SH-SY5Y (cell line): ENCODE measurements around the gene CD28.

Experiments
- GATA2 ChIP-seq: IDR thresholded peaks from 2 replicates; pipeline ENCODE4 v1.6.1; 2011; ENCODE audit warnings: mild to moderate bottlenecking, low read depth, low read length
- GATA3 ChIP-seq: IDR thresholded peaks from 2 replicates; pipeline ENCODE4 v1.6.1; 2011; ENCODE audit warnings: low read depth, mild to moderate bottlenecking, low read length, moderate library complexity

DNA sequence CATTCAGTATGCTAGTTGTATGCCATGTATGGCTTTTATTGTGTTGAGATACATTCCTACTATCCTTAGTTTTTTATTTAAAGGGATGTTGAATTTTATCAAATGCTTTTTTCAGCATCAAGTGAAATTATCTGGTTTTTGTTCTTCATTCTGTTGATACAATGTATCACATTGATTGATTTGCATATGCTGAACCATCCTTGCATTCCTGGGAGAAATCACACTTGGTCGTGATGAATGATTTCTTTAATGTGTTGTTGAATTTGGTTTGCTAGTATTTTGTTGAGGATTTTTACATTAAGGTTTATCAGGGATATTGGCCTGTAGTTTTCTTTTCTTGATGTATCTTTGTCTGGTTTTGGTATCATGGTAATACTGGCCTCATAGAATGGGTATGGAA, 49.7 kb downstream of the CD28 start:
- TF ChIP-seq GATA2 (no peak), GATA3 (no peak)
